ENCODE data around the gene MAST4. TPM values are rescaled to one million over a fixed set of nuclear protein-coding genes. Genes with fewer than 3 reads are reported as not detected.

The MAST4 gene
- total and polyA plus RNA-seq, 4 donors = 3.7 to 9.5 (median 6.5) TPM

- Histone ChIP-seq H3K4me1 (ENCODE audit: control insufficient read depth in 4 of 4, insufficient read depth in 4 of 4, low read length in 3 of 4) (no peaks in the 10 kb centered on the region), H3K27ac (ENCODE audit: low read depth in 1 of 2, low read length in 2 of 2) (no peak overlapping the region), H3K9ac (ENCODE audit: low read depth in 1 of 2, low read length in 2 of 2) (no peak overlapping the region), H3K9me3 (ENCODE audit: control insufficient read depth in 4 of 4, low read length in 3 of 4) (no peaks in the 10 kb centered on the region), H3K27me3 (ENCODE audit: control insufficient read depth in 4 of 4, insufficient read depth in 4 of 4, low read length in 3 of 4) (no peaks in the 10 kb centered on the region), H3K4me3 (ENCODE audit: low read depth in 1 of 3, low read length in 3 of 3) (no peak overlapping the region), H3K36me3 (ENCODE audit: control insufficient read depth in 4 of 4, insufficient read depth in 3 of 4, low read depth in 1 of 4, low read length in 3 of 4) (no peaks in the 10 kb centered on the region)
- no peak for TF ChIP-seq TAF1 (conservative IDR thresholded peaks at IDR 0.05)
- no peak for TF ChIP-seq RXRA (IDR thresholded peaks at IDR 0.05)
- DNase-seq (ENCODE audit: low spot score) = no peak
- 92% methylated on average over 3 of the region's 3 CpGs for WGBS
These were observed 592.8 kb downstream of the MAST4 start for GRCh38 chr5:67189079-67189354.

- Histone ChIP-seq H3K9ac (ENCODE audit: low read depth in 1 of 2, low read length in 2 of 2) (no peak overlapping the region), H3K27ac (ENCODE audit: low read depth in 1 of 2, low read length in 2 of 2) (no peak overlapping the region), H3K4me3 (ENCODE audit: low read depth in 1 of 3, low read length in 3 of 3) (no peak overlapping the region), H3K4me1 (ENCODE audit: control insufficient read depth in 4 of 4, insufficient read depth in 4 of 4, low read length in 3 of 4) (no peaks in the 10 kb centered on the region), H3K9me3 (ENCODE audit: control insufficient read depth in 4 of 4, low read length in 3 of 4) (no peaks in the 10 kb centered on the region), H3K27me3 (ENCODE audit: control insufficient read depth in 4 of 4, insufficient read depth in 4 of 4, low read length in 3 of 4) (no peaks in the 10 kb centered on the region), H3K36me3 (ENCODE audit: control insufficient read depth in 4 of 4, insufficient read depth in 3 of 4, low read depth in 1 of 4, low read length in 3 of 4) (no peaks in the 10 kb centered on the region)
- no peak for DNase-seq (ENCODE audit: low spot score)
- TF ChIP-seq ZBTB33 (IDR thresholded peaks at IDR 0.05) (no peak), HNF4A (conservative IDR thresholded peaks at IDR 0.05) (no peak), GABPA (IDR thresholded peaks at IDR 0.05 in 1 of 2, conservative IDR thresholded peaks at IDR 0.05 in 1 of 2) (no peak), YY1 (IDR thresholded peaks at IDR 0.05) (no peak), NR2F2 (IDR thresholded peaks at IDR 0.05) (no peak), REST (IDR thresholded peaks at IDR 0.05) (no peak), EGR1 (IDR thresholded peaks at IDR 0.05; ENCODE audit: low read depth in 2 of 2) (no peak), FOXA2 (IDR thresholded peaks at IDR 0.05) (no peak), RXRA (IDR thresholded peaks at IDR 0.05) (no peak), SP1 (IDR thresholded peaks at IDR 0.05) (no peak), FOXA1 (IDR thresholded peaks at IDR 0.05) (no peak), RAD21 (IDR thresholded peaks at IDR 0.05) (no peak), HNF4G (IDR thresholded peaks at IDR 0.05) (no peak), JUND (IDR thresholded peaks at IDR 0.05) (no peak), TAF1 (conservative IDR thresholded peaks at IDR 0.05) (no peak), MAX (IDR thresholded peaks at IDR 0.05) (no peak), ATF3 (IDR thresholded peaks at IDR 0.05) (no peak), CTCF (IDR thresholded peaks at IDR 0.05; ENCODE audit: low read depth, low read length, missing input control) (no peak)
- WGBS = 91% methylated on average over 1 of the region's 1 CpG
These were observed 593.7 kb downstream of the MAST4 start for GRCh38 chr5:67189931-67190330.

Data from liver (tissue), 9 donors.